ENCODE measurements around the gene CDK14. TPM values are rescaled to one million over a fixed set of nuclear protein-coding genes. Genes with fewer than 3 reads are reported as not detected.

The CDK14 gene
- total RNA-seq, 1 donor: 39.1 TPM

DNA sequence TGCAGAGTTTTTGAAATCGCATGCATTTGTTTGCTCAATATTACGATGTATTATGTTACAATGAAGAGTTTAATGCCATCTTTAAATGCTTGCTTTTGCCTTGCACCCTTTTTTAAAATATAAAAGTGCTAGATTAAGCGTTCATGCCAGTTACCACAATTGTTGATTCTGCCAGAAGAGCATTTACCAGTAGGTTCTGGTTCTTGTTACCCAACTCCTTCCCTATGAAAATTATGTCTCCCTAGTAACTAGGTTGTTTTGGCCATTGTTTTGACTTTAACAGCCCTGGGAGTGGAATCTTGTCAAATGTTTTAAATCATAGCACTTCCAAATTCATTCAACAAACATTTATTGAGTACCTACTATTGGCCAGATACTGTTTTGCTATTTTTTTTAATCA is 32.8 kb upstream of the CDK14 start:
- Histone ChIP-seq H3K4me2 (ENCODE audit: insufficient read depth, low read length) (no peak overlapping the region), H2AFZ (ENCODE audit: low read length) (no peak overlapping the region), H3K36me3 (ENCODE audit: insufficient read depth, low read length) (no peaks in the 10 kb centered on the region), H3K4me1 (ENCODE audit: insufficient read depth, low read length) (no peaks in the 10 kb centered on the region), H3K4me3 (ENCODE audit: insufficient read depth, low read length) (no peak overlapping the region), H3K27ac (ENCODE audit: low read depth, low read length) (no peak overlapping the region), H4K20me1 (ENCODE audit: insufficient read depth, low read length) (no peaks in the 10 kb centered on the region), H3K27me3 (ENCODE audit: insufficient read depth, low read length) (no peaks in the 10 kb centered on the region), H3K79me2 (ENCODE audit: insufficient read depth, low read length) (no peaks in the 10 kb centered on the region), H3K9me3 (ENCODE audit: low read depth, low read length) (no peaks in the 10 kb centered on the region)
- TF ChIP-seq, protein P1, sequence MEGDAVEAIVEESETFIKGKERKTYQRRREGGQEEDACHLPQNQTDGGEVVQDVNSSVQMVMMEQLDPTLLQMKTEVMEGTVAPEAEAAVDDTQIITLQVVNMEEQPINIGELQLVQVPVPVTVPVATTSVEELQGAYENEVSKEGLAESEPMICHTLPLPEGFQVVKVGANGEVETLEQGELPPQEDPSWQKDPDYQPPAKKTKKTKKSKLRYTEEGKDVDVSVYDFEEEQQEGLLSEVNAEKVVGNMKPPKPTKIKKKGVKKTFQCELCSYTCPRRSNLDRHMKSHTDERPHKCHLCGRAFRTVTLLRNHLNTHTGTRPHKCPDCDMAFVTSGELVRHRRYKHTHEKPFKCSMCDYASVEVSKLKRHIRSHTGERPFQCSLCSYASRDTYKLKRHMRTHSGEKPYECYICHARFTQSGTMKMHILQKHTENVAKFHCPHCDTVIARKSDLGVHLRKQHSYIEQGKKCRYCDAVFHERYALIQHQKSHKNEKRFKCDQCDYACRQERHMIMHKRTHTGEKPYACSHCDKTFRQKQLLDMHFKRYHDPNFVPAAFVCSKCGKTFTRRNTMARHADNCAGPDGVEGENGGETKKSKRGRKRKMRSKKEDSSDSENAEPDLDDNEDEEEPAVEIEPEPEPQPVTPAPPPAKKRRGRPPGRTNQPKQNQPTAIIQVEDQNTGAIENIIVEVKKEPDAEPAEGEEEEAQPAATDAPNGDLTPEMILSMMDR (IDR thresholded peaks at IDR 0.05; ENCODE audit: extremely low read depth, low read depth, low read length): no peak
- DNase-seq (ENCODE audit: insufficient read length, low spot score, missing footprints): no peak

DNA sequence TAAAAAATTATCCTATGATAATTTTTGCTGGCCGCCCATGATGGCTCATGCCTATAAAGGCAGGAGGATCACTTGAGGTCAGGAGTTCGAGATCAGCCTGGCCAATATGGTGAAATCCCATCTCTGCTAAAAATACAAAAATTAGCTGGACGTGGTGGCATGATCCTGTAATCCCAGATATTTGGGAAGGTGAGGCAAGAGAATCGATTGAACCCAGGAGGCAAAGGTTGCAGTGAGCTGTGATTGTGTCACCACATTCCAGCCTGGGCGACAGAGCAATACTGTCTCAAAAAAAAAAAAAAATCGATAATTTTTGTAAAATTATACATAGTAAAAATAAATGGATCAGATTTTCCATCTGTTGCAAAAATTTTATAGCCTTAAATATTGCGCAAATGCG is 31.7 kb upstream of the CDK14 start:
- no peaks in the 10 kb centered on the region for H3K27me3 ChIP-seq (ENCODE audit: insufficient read depth, low read length)
- H4K20me1 ChIP-seq (ENCODE audit: insufficient read depth, low read length): no peaks in the 10 kb centered on the region
- H3K4me3 ChIP-seq (ENCODE audit: insufficient read depth, low read length): no peak overlapping the region
- no peak overlapping the region for H3K27ac ChIP-seq (ENCODE audit: low read depth, low read length)
- TF ChIP-seq, protein P1 (IDR thresholded peaks at IDR 0.05; ENCODE audit: extremely low read depth, low read depth, low read length): no peak
- H2AFZ ChIP-seq (ENCODE audit: low read length): no peak overlapping the region
- no peaks in the 10 kb centered on the region for H3K9me3 ChIP-seq (ENCODE audit: low read depth, low read length)
- no peaks in the 10 kb centered on the region for H3K79me2 ChIP-seq (ENCODE audit: insufficient read depth, low read length)
- DNase-seq (ENCODE audit: insufficient read length, low spot score, missing footprints): no peak
- H3K4me2 ChIP-seq (ENCODE audit: insufficient read depth, low read length): no peak overlapping the region
- H3K36me3 ChIP-seq (ENCODE audit: insufficient read depth, low read length): no peaks in the 10 kb centered on the region
- H3K4me1 ChIP-seq (ENCODE audit: insufficient read depth, low read length): no peaks in the 10 kb centered on the region

DNA sequence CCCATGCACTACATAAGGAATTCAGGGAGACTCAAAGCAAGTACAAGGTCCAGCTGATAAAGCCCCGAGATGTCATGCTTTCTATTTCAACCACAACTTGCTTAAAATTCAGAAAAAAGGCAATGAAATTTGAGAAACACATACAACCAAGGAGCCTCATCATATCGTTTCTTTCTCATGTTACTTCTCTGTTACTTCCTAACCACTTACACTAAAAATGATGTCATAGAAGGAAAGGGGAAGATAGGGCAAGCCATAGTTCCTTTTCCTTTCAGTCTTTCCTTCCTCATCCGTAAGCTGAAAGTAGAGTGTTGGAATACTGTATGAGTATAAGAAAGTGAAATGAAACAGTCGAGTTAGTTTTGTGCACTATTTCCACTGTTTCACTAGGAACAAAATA is 27.9 kb upstream of the CDK14 start:
- Histone ChIP-seq H3K9me3 (ENCODE audit: low read depth, low read length) (no peaks in the 10 kb centered on the region), H3K4me2 (ENCODE audit: insufficient read depth, low read length) (peak overlapping the region; percentile 46), H3K27ac (ENCODE audit: low read depth, low read length) (no peak overlapping the region), H4K20me1 (ENCODE audit: insufficient read depth, low read length) (no peaks in the 10 kb centered on the region), H3K4me3 (ENCODE audit: insufficient read depth, low read length) (no peak overlapping the region), H2AFZ (ENCODE audit: low read length) (peak overlapping the region; percentile 60), H3K27me3 (ENCODE audit: insufficient read depth, low read length) (no peaks in the 10 kb centered on the region), H3K79me2 (ENCODE audit: insufficient read depth, low read length) (no peaks in the 10 kb centered on the region), H3K36me3 (ENCODE audit: insufficient read depth, low read length) (no peaks in the 10 kb centered on the region), H3K4me1 (ENCODE audit: insufficient read depth, low read length) (peaks cover 8% of the 10 kb centered on the region)
- no peak for DNase-seq (ENCODE audit: insufficient read length, low spot score, missing footprints)
- TF ChIP-seq, protein P1 (IDR thresholded peaks at IDR 0.05; ENCODE audit: extremely low read depth, low read depth, low read length): no peak

- TF ChIP-seq, protein P1 (IDR thresholded peaks at IDR 0.05; ENCODE audit: extremely low read depth, low read depth, low read length): no peak
Measured at GRCh38 chr7:90569368-90569767, 26.8 kb upstream of the CDK14 start.

More at GRCh38 chr7:90569368-90569767, 26.8 kb upstream of the CDK14 start:
- H3K4me2 ChIP-seq (ENCODE audit: insufficient read depth, low read length): no peak overlapping the region
- no peak overlapping the region for H3K4me3 ChIP-seq (ENCODE audit: insufficient read depth, low read length)
- H3K27ac ChIP-seq (ENCODE audit: low read depth, low read length): no peak overlapping the region
- DNase-seq (ENCODE audit: insufficient read length, low spot score, missing footprints): no peak
- H2AFZ ChIP-seq (ENCODE audit: low read length): no peak overlapping the region
- peaks cover 11% of the 10 kb centered on the region for H3K4me1 ChIP-seq (ENCODE audit: insufficient read depth, low read length)
- H3K9me3 ChIP-seq (ENCODE audit: low read depth, low read length): no peaks in the 10 kb centered on the region
- no peaks in the 10 kb centered on the region for H3K79me2 ChIP-seq (ENCODE audit: insufficient read depth, low read length)
- H4K20me1 ChIP-seq (ENCODE audit: insufficient read depth, low read length): no peaks in the 10 kb centered on the region
- no peaks in the 10 kb centered on the region for H3K36me3 ChIP-seq (ENCODE audit: insufficient read depth, low read length)
- H3K27me3 ChIP-seq (ENCODE audit: insufficient read depth, low read length): no peaks in the 10 kb centered on the region
